ENCODE results near the gene TBC1D23. TPM values are rescaled to one million over a fixed set of nuclear protein-coding genes. Genes with fewer than 3 reads are reported as not detected.

TBC1D23 gene
- total and polyA plus RNA-seq, 9 of the 15 experiments (the other 6 are each of a cell fraction or from before 2014, with no cell fraction given) = 23.4 to 85.8 (median 43.7) TPM

GRCh38 chr3:100289339-100289738 is 28.5 kb downstream of the TBC1D23 start (continued):
- TF ChIP-seq ILK (tag; IDR thresholded peaks at IDR 0.05; ENCODE audit: borderline replicate concordance, low read depth) = no peak
- TF ChIP-seq EP400 (IDR thresholded peaks at IDR 0.05) = 0 out of 2 replicates have a peak, but pooled peaks have one; percentile 33
- TF ChIP-seq ETV5 (CRISPR knock-in tag; IDR thresholded peaks at IDR 0.05; ENCODE audit: low read depth) = peak; percentile 64; the same call in 1 of the 2 replicates
- no peak for TF ChIP-seq GTF2A2 (tag; IDR thresholded peaks at IDR 0.05)
- no peak for TF ChIP-seq ZNF197 (CRISPR knock-in tag; IDR thresholded peaks at IDR 0.05; ENCODE audit: low read depth)
- peak; percentile 81 for TF ChIP-seq EP300 (IDR thresholded peaks at IDR 0.05; ENCODE audit: low read length)
- no peak for TF ChIP-seq FOXP1 (CRISPR knock-in tag; IDR thresholded peaks at IDR 0.05)
- peak; percentile 32 for TF ChIP-seq TBP (optimal IDR thresholded peaks at IDR 0.05; ENCODE audit: low read depth, low read length)
- TF ChIP-seq, protein P1, sequence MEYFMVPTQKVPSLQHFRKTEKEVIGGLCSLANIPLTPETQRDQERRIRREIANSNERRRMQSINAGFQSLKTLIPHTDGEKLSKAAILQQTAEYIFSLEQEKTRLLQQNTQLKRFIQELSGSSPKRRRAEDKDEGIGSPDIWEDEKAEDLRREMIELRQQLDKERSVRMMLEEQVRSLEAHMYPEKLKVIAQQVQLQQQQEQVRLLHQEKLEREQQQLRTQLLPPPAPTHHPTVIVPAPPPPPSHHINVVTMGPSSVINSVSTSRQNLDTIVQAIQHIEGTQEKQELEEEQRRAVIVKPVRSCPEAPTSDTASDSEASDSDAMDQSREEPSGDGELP (CRISPR knock-in tag; IDR thresholded peaks at IDR 0.05; ENCODE audit: borderline replicate concordance) = peak; percentile 42; the same call in 1 of the 2 replicates
- 0 out of 2 replicates have a peak, but pooled peaks have one; percentile 12 for TF ChIP-seq NCOA1 (IDR thresholded peaks at IDR 0.05; ENCODE audit: low read depth)
- no peak for TF ChIP-seq ZNF384 (IDR thresholded peaks at IDR 0.05; ENCODE audit: low read depth, low read length)
- peak; percentile 90 for TF ChIP-seq TEAD4 (IDR thresholded peaks at IDR 0.05; ENCODE audit: low read length)
- TF ChIP-seq TEAD4 (CRISPR knock-in tag; IDR thresholded peaks at IDR 0.05; ENCODE audit: borderline replicate concordance) = no peak
- TF ChIP-seq ZNF780A (CRISPR knock-in tag; IDR thresholded peaks at IDR 0.05) = no peak
- TF ChIP-seq ZBTB34 (CRISPR knock-in tag; IDR thresholded peaks at IDR 0.05) = no peak
- no peak for TF ChIP-seq POU5F1 (IDR thresholded peaks at IDR 0.05; ENCODE audit: borderline replicate concordance, low read depth, low read length, partially characterized antibody)
- peak in 1 of 2 experiments; percentile 52; a peak in 1 of 4 replicates for TF ChIP-seq ARNT (IDR thresholded peaks at IDR 0.05)
- 0 out of 2 replicates have a peak, but pooled peaks have one; percentile 27 for TF ChIP-seq CREM (IDR thresholded peaks at IDR 0.05; ENCODE audit: low read depth)
- TF ChIP-seq KLF10 (CRISPR knock-in tag; IDR thresholded peaks at IDR 0.05) = no peak
- TF ChIP-seq, protein P2, sequence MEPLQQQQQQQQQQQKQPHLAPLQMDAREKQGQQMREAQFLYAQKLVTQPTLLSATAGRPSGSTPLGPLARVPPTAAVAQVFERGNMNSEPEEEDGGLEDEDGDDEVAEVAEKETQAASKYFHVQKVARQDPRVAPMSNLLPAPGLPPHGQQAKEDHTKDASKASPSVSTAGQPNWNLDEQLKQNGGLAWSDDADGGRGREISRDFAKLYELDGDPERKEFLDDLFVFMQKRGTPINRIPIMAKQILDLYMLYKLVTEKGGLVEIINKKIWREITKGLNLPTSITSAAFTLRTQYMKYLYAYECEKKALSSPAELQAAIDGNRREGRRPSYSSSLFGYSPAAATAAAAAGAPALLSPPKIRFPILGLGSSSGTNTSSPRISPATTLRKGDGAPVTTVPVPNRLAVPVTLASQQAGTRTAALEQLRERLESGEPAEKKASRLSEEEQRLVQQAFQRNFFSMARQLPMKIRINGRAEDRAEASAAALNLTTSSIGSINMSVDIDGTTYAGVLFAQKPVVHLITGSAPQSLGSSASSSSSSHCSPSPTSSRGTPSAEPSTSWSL (CRISPR knock-in tag; IDR thresholded peaks at IDR 0.05; ENCODE audit: borderline replicate concordance) = no peak
- no peak for TF ChIP-seq XRCC5 (IDR thresholded peaks at IDR 0.05; ENCODE audit: low read depth, low read length)
- TF ChIP-seq ZFX (CRISPR knock-in tag; IDR thresholded peaks at IDR 0.05) = no peak
- no peak for TF ChIP-seq POLR2AphosphoS2 (IDR thresholded peaks at IDR 0.05; ENCODE audit: low read length)
- TF ChIP-seq ZNF184 (CRISPR knock-in tag; IDR thresholded peaks at IDR 0.05) = no peak
- no peak for TF ChIP-seq ZNF75A (CRISPR knock-in tag; IDR thresholded peaks at IDR 0.05)
- TF ChIP-seq, protein P3, sequence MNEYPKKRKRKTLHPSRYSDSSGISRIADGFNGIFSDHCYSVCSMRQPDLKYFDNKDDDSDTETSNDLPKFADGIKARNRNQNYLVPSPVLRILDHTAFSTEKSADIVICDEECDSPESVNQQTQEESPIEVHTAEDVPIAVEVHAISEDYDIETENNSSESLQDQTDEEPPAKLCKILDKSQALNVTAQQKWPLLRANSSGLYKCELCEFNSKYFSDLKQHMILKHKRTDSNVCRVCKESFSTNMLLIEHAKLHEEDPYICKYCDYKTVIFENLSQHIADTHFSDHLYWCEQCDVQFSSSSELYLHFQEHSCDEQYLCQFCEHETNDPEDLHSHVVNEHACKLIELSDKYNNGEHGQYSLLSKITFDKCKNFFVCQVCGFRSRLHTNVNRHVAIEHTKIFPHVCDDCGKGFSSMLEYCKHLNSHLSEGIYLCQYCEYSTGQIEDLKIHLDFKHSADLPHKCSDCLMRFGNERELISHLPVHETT (CRISPR knock-in tag; conservative IDR thresholded peaks at IDR 0.05 in 1 of 2, IDR thresholded peaks at IDR 0.05 in 1 of 2) = peak in 1 of 2 experiments; percentile 68; a peak in 2 of 4 replicates

Measured in K562 (cell line).